Activated CD8-positive, alpha-beta T cell treated with anti-CD3 and anti-CD28 coated beads, Interleukin-2, amount 10 ng/mL, durations not matched to agents 7 days and 5 days (primary cell): ENCODE data around the gene FTSJ1. TPM values are rescaled to one million over a fixed set of nuclear protein-coding genes. Genes with fewer than 3 reads are reported as not detected.
A peak's percentile ranks its signal among the peaks of the same experiment; 100 is the strongest.

Source experiments
- ATAC-seq: fragments of 150-1000 bp; cut with Tn5 transposase; one replicate; pipeline ENCODE4 v1.10.0; 2021; ENCODE audit warnings: moderate library complexity
- CTCF ChIA-PET: fragments of 350-600 bp; sonication (Branson Sonifier 250); formaldehyde crosslinking; loops from one replicate; lab custom pipeline; 2021; ENCODE audit warnings: antibody characterized with exemption; lab: Charles Lee
- POLR2A ChIA-PET: fragments of 350-600 bp; sonication (Branson Sonifier 250); formaldehyde crosslinking; loops from one replicate; lab custom pipeline; 2021; ENCODE audit warnings: antibody characterized with exemption; lab: Charles Lee
- DNase-seq: peaks from one replicate; pipeline ENCODE4 v3.0.0-alpha.2; 2020
- H3K27ac Mint-ChIP-seq: one replicate; pipeline ENCODE4 v1.8.0; 2021; ENCODE audit warnings: mild to moderate bottlenecking, mixed read lengths
- H3K27me3 Mint-ChIP-seq: one replicate; pipeline ENCODE4 v1.8.0; 2021; ENCODE audit warnings: low read depth, mixed read lengths
- H3K36me3 Mint-ChIP-seq: one replicate; pipeline ENCODE4 v1.8.0; 2021; ENCODE audit warnings: low read depth, mixed read lengths
- H3K4me1 Mint-ChIP-seq: one replicate; pipeline ENCODE4 v1.8.0; 2021; ENCODE audit warnings: low read depth, mixed read lengths
- H3K4me3 Mint-ChIP-seq: one replicate; pipeline ENCODE4 v1.8.0; 2021; ENCODE audit warnings: mild to moderate bottlenecking, mixed read lengths
- H3K9me3 Mint-ChIP-seq: one replicate; pipeline ENCODE4 v1.8.0; 2022; ENCODE audit warnings: mixed read lengths; ENCODE audit not compliant: insufficient read depth
- total RNA-seq, 2 experiments: library from RNA; stranded (reverse); gene quantifications; one replicate each; pipeline ENCODE4 v1.2.3, GENCODE V29; 2021

Gene FTSJ1
- total RNA-seq, 2 experiments from 2014 or later: 64.9 to 72.0 TPM

DNA sequence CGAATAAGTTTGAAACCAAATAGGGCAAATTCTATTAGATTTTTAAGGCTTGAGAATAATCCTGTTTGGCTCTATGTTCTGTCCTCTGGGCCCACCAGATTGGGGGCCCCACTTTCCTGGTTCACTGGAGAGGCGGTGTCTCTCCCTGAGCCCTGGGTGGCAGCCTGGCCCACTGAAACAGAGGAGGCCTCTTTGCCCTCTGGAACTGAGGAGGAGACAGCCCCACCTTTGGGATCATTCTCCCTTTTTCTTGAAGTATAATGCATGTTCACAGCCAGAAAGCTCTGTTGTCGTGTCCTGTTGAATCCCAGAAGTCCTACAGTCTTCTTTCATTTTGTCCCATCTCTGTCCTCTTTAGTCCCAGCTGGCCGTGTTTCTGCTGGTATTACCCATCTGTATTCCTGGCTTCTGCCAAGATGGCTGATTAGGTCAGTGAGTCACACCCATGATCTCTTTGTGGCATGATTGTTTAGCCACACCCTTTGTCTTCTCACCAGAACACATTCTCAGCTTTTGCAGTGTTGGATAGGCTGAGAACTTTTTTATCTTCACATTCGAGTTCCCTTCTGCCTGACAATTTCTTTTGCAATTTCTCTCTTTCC is 55.5 kb downstream of the FTSJ1 start:
- Mint-ChIP-seq H3K27ac (peak overlapping the region; percentile 76), H3K36me3 (peaks cover 25% of the 10 kb centered on the region), H3K4me1 (peaks cover 43% of the 10 kb centered on the region), H3K9me3 (no peaks in the 10 kb centered on the region), H3K27me3 (no peaks in the 10 kb centered on the region), H3K4me3 (no peak overlapping the region)
- ATAC-seq: peak; percentile 55
- POLR2A ChIA-PET: interaction anchor here (0.6 to 1.0 kb wide), 2 partner anchors 8 to 548 kb away, joined by 3 read pairs; partner anchors contain the start of genes TBC1D25 and WDR45
- CTCF ChIA-PET: interaction anchor here (1.0 kb wide), 1 partner anchor 9 kb away, joined by 3 read pairs; no protein-coding TSS in a partner anchor
- no peak for DNase-seq

DNA sequence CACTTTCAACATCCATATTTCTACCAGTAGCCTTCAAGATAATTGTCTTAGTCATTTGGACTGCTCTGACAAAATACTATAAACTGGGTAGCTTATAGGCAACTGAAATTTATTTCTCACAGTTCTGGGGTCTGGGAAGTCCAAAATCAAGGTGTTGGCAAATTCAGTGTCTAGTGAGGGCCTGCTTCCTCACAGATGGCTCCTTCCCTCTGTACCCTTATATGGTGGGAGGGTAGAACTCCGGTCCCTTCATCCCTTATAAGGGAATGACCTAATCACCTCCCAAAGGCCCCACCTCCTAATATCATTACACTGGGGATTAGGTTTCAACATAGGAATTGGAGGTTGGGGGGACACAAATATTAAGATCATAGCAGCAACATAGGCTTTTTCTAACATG is 56.2 kb downstream of the FTSJ1 start:
- peak overlapping the region; percentile 76 for H3K27ac Mint-ChIP-seq
- no peak overlapping the region for H3K4me3 Mint-ChIP-seq
- DNase-seq (no peak), ATAC-seq (no peak)
- ChIA-PET CTCF (no interaction called here), POLR2A (interaction anchor here (0.6 kb wide), 1 partner anchor 547 kb away, joined by 3 read pairs; the partner anchor contains the start of gene WDR45)
- H3K36me3 Mint-ChIP-seq: peaks cover 20% of the 10 kb centered on the region
- H3K9me3 Mint-ChIP-seq: no peaks in the 10 kb centered on the region
- peaks cover 36% of the 10 kb centered on the region for H3K4me1 Mint-ChIP-seq
- H3K27me3 Mint-ChIP-seq: no peaks in the 10 kb centered on the region

DNA sequence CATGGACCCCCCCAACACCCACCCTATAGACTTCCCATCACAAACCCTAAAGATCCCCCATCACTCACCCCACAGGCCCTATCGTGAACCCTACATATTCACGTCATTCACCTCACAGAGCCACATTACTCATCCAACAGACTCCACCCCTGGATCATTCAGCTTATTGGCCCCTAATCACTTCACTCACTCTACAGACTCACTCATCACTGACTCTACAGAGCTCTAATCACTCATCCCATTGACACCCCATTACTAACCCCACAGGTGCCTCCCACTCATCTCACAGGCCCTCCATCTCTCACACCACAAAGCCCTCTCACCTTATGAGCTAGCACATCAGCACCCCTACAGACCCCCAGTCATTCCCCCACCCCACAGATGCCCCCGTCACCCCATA is 57.2 kb downstream of the FTSJ1 start:
- peaks cover 36% of the 10 kb centered on the region for H3K4me1 Mint-ChIP-seq
- DNase-seq (no peak), ATAC-seq (no peak)
- no peak overlapping the region for H3K27ac Mint-ChIP-seq
- H3K27me3 Mint-ChIP-seq: no peaks in the 10 kb centered on the region
- peaks cover 17% of the 10 kb centered on the region for H3K36me3 Mint-ChIP-seq
- ChIA-PET CTCF (no interaction called here), POLR2A (interaction anchor here (0.6 kb wide), 2 partner anchors 17 to 64 kb away, joined by 3 to 4 read pairs; no protein-coding TSS in a partner anchor)
- H3K9me3 Mint-ChIP-seq: no peaks in the 10 kb centered on the region
- H3K4me3 Mint-ChIP-seq: no peak overlapping the region

Other genes starting within 250 kb of the FTSJ1 start
- gene SSX1, start 220.8 kb upstream of the FTSJ1 start, total RNA-seq: not detected
- gene SSX3, start 119.5 kb upstream of the FTSJ1 start, total RNA-seq: not detected
- gene SSX4, start 92.7 kb upstream of the FTSJ1 start, total RNA-seq: not detected
- not detected for gene SSX4B, start 64.2 kb upstream of the FTSJ1 start, total RNA-seq
- gene SLC38A5, start 5.9 kb upstream of the FTSJ1 start, total RNA-seq: 10 to 100 TPM; 86.0 to 88.0 TPM
- 10 to 100 TPM; 19.4 to 22.7 TPM for gene PORCN, start 32.8 kb downstream of the FTSJ1 start, total RNA-seq
- gene EBP, start 45.6 kb downstream of the FTSJ1 start, total RNA-seq: 100 to 1,000 TPM; 338 to 344 TPM
- 10 to 100 TPM; 16.2 to 16.7 TPM for gene TBC1D25, start 63.5 kb downstream of the FTSJ1 start, total RNA-seq
- gene RBM3, start 98.3 kb downstream of the FTSJ1 start, total RNA-seq: 100 to 1,000 TPM; 266 to 278 TPM
- gene WDR13, start 121.3 kb downstream of the FTSJ1 start, total RNA-seq: 10 to 100 TPM; 37.6 to 43.7 TPM
- gene WAS, start 207.6 kb downstream of the FTSJ1 start, total RNA-seq: 100 to 1,000 TPM; 134 to 164 TPM
- 10 to 100 TPM; 33.2 to 35.3 TPM for gene SUV39H1, start 220.5 kb downstream of the FTSJ1 start, total RNA-seq